Uterus (tissue), 2 donors: ENCODE measurements around the gene FOXA2.

ENCODE experiments used
- POLR2A ChIP-seq, 2 donors: fragments of 450-650 bp; IDR thresholded peaks; one replicate each; pipeline ENCODE4 v1.6.1; 2016; ENCODE audit warnings: antibody characterized with exemption in 2 of 2, mild to moderate bottlenecking in 1 of 2, moderate library complexity in 1 of 2
- TF ChIP-seq, protein P1 (sequence below), 4 experiments: fragments of 200-600 bp in 2 of 4; fragments of 450-650 bp in 2 of 4; sonication (generic) in 2 of 4; IDR thresholded peaks; one replicate each; pipeline ENCODE4 v1.5.1; 2016 to 2019; ENCODE audit warnings: antibody characterized with exemption in 4 of 4, mild to moderate bottlenecking in 2 of 4, moderate library complexity in 1 of 4

DNA sequence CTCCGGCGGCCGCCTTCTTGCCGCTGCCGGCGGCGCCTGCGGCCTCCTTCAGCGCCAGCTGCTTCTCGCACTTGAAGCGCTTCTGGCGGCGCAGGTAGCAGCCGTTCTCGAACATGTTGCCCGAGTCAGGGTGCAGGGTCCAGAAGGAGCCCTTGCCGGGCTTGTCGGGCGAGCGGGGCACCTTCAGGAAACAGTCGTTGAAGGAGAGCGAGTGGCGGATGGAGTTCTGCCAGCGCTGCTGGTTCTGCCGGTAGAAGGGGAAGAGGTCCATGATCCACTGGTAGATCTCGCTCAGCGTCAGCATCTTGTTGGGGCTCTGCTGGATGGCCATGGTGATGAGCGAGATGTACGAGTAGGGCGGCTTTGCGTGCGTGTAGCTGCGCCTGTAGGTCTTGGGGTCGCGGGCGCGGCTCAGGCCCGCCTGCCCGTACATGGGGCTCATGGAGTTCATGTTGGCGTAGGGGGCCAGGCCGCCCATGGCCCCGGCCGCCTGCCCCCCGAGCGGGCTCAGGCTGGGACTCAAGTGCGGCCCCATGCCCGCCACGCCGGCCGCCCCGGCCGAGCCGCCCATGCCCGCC is 1.9 kb downstream of the FOXA2 start:
- TF ChIP-seq, protein P1, sequence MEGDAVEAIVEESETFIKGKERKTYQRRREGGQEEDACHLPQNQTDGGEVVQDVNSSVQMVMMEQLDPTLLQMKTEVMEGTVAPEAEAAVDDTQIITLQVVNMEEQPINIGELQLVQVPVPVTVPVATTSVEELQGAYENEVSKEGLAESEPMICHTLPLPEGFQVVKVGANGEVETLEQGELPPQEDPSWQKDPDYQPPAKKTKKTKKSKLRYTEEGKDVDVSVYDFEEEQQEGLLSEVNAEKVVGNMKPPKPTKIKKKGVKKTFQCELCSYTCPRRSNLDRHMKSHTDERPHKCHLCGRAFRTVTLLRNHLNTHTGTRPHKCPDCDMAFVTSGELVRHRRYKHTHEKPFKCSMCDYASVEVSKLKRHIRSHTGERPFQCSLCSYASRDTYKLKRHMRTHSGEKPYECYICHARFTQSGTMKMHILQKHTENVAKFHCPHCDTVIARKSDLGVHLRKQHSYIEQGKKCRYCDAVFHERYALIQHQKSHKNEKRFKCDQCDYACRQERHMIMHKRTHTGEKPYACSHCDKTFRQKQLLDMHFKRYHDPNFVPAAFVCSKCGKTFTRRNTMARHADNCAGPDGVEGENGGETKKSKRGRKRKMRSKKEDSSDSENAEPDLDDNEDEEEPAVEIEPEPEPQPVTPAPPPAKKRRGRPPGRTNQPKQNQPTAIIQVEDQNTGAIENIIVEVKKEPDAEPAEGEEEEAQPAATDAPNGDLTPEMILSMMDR (IDR thresholded peaks at IDR 0.05), result no peak
- no peak for TF ChIP-seq POLR2A (IDR thresholded peaks at IDR 0.05)
